SK-N-SH (cell line): Measurements from ENCODE around the gene PNKD. TPM values are rescaled to one million over a fixed set of nuclear protein-coding genes. Genes with fewer than 3 reads are reported as not detected.
A peak's percentile ranks its signal among the peaks of the same experiment; 100 is the strongest.

Experiments
- CTCF ChIA-PET: fragments of 300-600, 350-600 bp; formaldehyde crosslinking; extraction: SDS; loops from one replicate; lab custom pipeline; 2021; lab: Yijun Ruan, JAX
- POLR2A ChIA-PET: fragments of 350-600 bp; sonication (Branson Sonifier 250); formaldehyde crosslinking; extraction: SDS; loops from one replicate; lab custom pipeline; 2020; ENCODE audit warnings: antibody characterized with exemption, inconsistent platforms; lab: Yijun Ruan, JAX
- DNase-seq: peaks from one replicate; pipeline ENCODE4 v3.0.0; 2012
- H2AFZ ChIP-seq: fragments of 200-600 bp; sonication (generic); 2 replicates; pipeline ENCODE4 v1.8.1; 2016; ENCODE audit warnings: antibody characterized with exemption, mild to moderate bottlenecking, low read depth
- H3F3A ChIP-seq: fragments of 200-600 bp; sonication (generic); replicated peaks from 2 replicates; pipeline ENCODE3; 2016; ENCODE audit warnings: antibody characterized with exemption, mild to moderate bottlenecking; ENCODE audit not compliant: insufficient read depth
- H3K27ac ChIP-seq, 2 experiments: fragments of 200-500 bp in 1 of 2; fragments of 200-600 bp in 1 of 2; sonication (Bioruptor generic) in 1 of 2; sonication (generic), shearing (Covaris generic) in 1 of 2; 2 replicates each; pipeline versions ENCODE4 v1.5.1 to v1.6.1; 2014 to 2016; ENCODE audit warnings: low read depth in 2 of 2, inconsistent platforms in 1 of 2, low read length in 1 of 2, mild to moderate bottlenecking in 1 of 2, mixed read lengths in 1 of 2
- H3K27me3 ChIP-seq: fragments of 200-600 bp; sonication (generic), shearing (Covaris generic); 2 replicates; pipeline ENCODE4 v1.6.1; 2016; ENCODE audit warnings: mixed run types; ENCODE audit not compliant: insufficient read depth
- H3K36me3 ChIP-seq, 2 experiments: fragments of 200-500 bp in 1 of 2; fragments of 200-600 bp in 1 of 2; sonication (Bioruptor generic) in 1 of 2; sonication (generic) in 1 of 2; replicated peaks in 1 of 2; 2 replicates each; pipeline versions ENCODE3 to v1.5.1; 2014 to 2016; ENCODE audit warnings: low read length in 1 of 2, mild to moderate bottlenecking in 1 of 2; ENCODE audit not compliant: insufficient read depth in 2 of 2, control insufficient read depth in 1 of 2
- H3K4me1 ChIP-seq, 2 experiments: fragments of 200-500 bp in 1 of 2; fragments of 200-600 bp in 1 of 2; sonication (Bioruptor generic) in 1 of 2; sonication (generic), shearing (Covaris generic) in 1 of 2; 2 replicates each; pipeline versions ENCODE4 v1.5.1 to v1.6.1; 2014 to 2016; ENCODE audit warnings: low read depth in 1 of 2, low read length in 1 of 2, mixed run types in 1 of 2; ENCODE audit not compliant: insufficient read depth in 2 of 2, control insufficient read depth in 1 of 2
- H3K4me2 ChIP-seq: fragments of 200-600 bp; sonication (generic), shearing (Covaris generic); 2 replicates; pipeline ENCODE4 v1.6.1; 2017; ENCODE audit warnings: mixed run types
- H3K4me3 ChIP-seq, 2 experiments: fragments of 200-500 bp in 1 of 2; fragments of 200-600 bp in 1 of 2; sonication (Bioruptor generic) in 1 of 2; sonication (generic), shearing (Covaris generic) in 1 of 2; 2 replicates each; pipeline versions ENCODE4 v1.5.1 to v1.8.1; 2014 to 2016; ENCODE audit warnings: low read depth in 2 of 2, inconsistent platforms in 1 of 2, low read length in 1 of 2, mild to moderate bottlenecking in 1 of 2, mixed read lengths in 1 of 2, moderate library complexity in 1 of 2
- H3K79me2 ChIP-seq: fragments of 200-600 bp; sonication (generic); 2 replicates; pipeline ENCODE4 v1.8.1; 2017; ENCODE audit warnings: mild to moderate bottlenecking; ENCODE audit not compliant: insufficient read depth
- H3K9ac ChIP-seq: fragments of 200-600 bp; sonication (generic); 2 replicates; pipeline ENCODE4 v1.6.1; 2017; ENCODE audit warnings: mixed run types
- H3K9me2 ChIP-seq: fragments of 200-600 bp; sonication (generic); 2 replicates; pipeline ENCODE4 v1.6.1; 2017; ENCODE audit warnings: mixed run types
- H3K9me3 ChIP-seq: fragments of 200-600 bp; sonication (generic); 2 replicates; pipeline ENCODE4 v1.6.1; 2017; ENCODE audit warnings: mixed run types, mild to moderate bottlenecking, moderate library complexity
- H4K20me1 ChIP-seq: fragments of 200-600 bp; sonication (generic); 2 replicates; pipeline ENCODE4 v1.6.1; 2017; ENCODE audit warnings: mild to moderate bottlenecking, mixed run types; ENCODE audit not compliant: insufficient read depth
- CHD2 ChIP-seq: fragments of 150-350 bp; IDR thresholded peaks from 2 replicates; pipeline ENCODE4 v1.6.1; 2018; ENCODE audit warnings: low read length; ENCODE audit not compliant: partially characterized antibody
- FOSL2 ChIP-seq: IDR thresholded peaks from 2 replicates; pipeline ENCODE4 v1.4.0; 2012; ENCODE audit warnings: low read depth, mild to moderate bottlenecking, moderate library complexity, borderline replicate concordance
- FOXJ3 ChIP-seq: sonication (generic); formaldehyde crosslinking; IDR thresholded peaks from 2 replicates; pipeline ENCODE4 v1.5.1; 2020; ENCODE audit warnings: mild to moderate bottlenecking, missing genetic modification reagents
- FOXM1 ChIP-seq: IDR thresholded peaks from 2 replicates; pipeline ENCODE4 v1.4.0; 2012; ENCODE audit warnings: low read depth, mild to moderate bottlenecking
- GABPA ChIP-seq: IDR thresholded peaks from 2 replicates; pipeline ENCODE4 v1.4.0; 2012; ENCODE audit warnings: low read depth, mild to moderate bottlenecking
- GATA2 ChIP-seq: sonication (generic); formaldehyde crosslinking; IDR thresholded peaks from 2 replicates; pipeline ENCODE4 v1.5.0; 2020; ENCODE audit warnings: mild to moderate bottlenecking, missing genetic modification reagents
- NFIC ChIP-seq: IDR thresholded peaks from 2 replicates; pipeline ENCODE4 v1.4.0; 2012; ENCODE audit warnings: borderline replicate concordance
- PBX3 ChIP-seq: IDR thresholded peaks from 2 replicates; pipeline ENCODE4; 2012
- POLR2AphosphoS5 ChIP-seq: IDR thresholded peaks from 2 replicates; pipeline ENCODE4 v1.6.1; 2012; ENCODE audit warnings: low read depth, low read length
- RAD21 ChIP-seq: IDR thresholded peaks from 2 replicates; pipeline ENCODE4 v1.6.1; 2012; ENCODE audit warnings: mild to moderate bottlenecking, low read length
- REST ChIP-seq: IDR thresholded peaks from 2 replicates; pipeline ENCODE4 v1.6.1; 2012; ENCODE audit warnings: mild to moderate bottlenecking, low read depth, low read length, moderate library complexity
- RXRA ChIP-seq: IDR thresholded peaks from 2 replicates; pipeline ENCODE4 v1.4.0; 2012; ENCODE audit warnings: low read depth, mild to moderate bottlenecking, borderline replicate concordance
- SMC3 ChIP-seq: IDR thresholded peaks from 2 replicates; pipeline ENCODE4 v1.6.1; 2012; ENCODE audit warnings: low read depth, low read length, improper control_type of control experiment
- TAF1 ChIP-seq: IDR thresholded peaks from 2 replicates; pipeline ENCODE4 v1.6.1; 2012; ENCODE audit warnings: low read depth, mild to moderate bottlenecking, low read length, moderate library complexity, borderline replicate concordance
- TCF12 ChIP-seq: IDR thresholded peaks from 2 replicates; pipeline ENCODE4 v1.4.0; 2012
- TEAD4 ChIP-seq: IDR thresholded peaks from 2 replicates; pipeline ENCODE4 v1.4.0; 2012; ENCODE audit warnings: mild to moderate bottlenecking, borderline replicate concordance; ENCODE audit not compliant: insufficient read depth
- USF1 ChIP-seq: IDR thresholded peaks from 2 replicates; pipeline ENCODE4 v1.4.0; 2012; ENCODE audit warnings: low read depth, borderline replicate concordance
- ZBTB33 ChIP-seq: IDR thresholded peaks from 2 replicates; pipeline ENCODE4 v1.4.0; 2012; ENCODE audit warnings: low read depth, borderline replicate concordance
- WGBS: methylation state at CpG from one replicate; pipeline ENCODE4 v1.1.6; 2017; ENCODE audit warnings: low lambda C conversion rate; 5-methylcytosine and 5-hydroxymethylcytosine counted together
- polyA plus RNA-seq, 3 experiments: library from polyadenylated mRNA; depleted of rRNA; stranded (reverse); fragments of >200 nt; gene quantifications; 2 replicates each; pipeline ENCODE4 v1.2.3, GENCODE V29; 2012

PNKD gene
- polyA plus RNA-seq, 1 of the 3 experiments (the other 2 are of a cell fraction): 101 TPM

- Histone ChIP-seq H3K36me3 (peaks cover 34 to 42% of the 10 kb centered on the region in 2 experiments), H3K79me2 (peaks cover 5% of the 10 kb centered on the region; the same call in 1 of the 2 replicates), H3K27ac (peak overlapping the region in 1 of 2 experiments; percentile 22; a peak in 2 of 4 replicates)
Measured at GRCh38 chr2:218255446-218255845, 14.9 kb upstream of the PNKD start.

More at GRCh38 chr2:218255446-218255845, 14.9 kb upstream of the PNKD start:
- Histone ChIP-seq H3K4me2 (no peak overlapping the region), H3K27me3 (no peaks in the 10 kb centered on the region), H3K9ac (no peak overlapping the region), H3K9me3 (no peaks in the 10 kb centered on the region), H2AFZ (no peak overlapping the region)
- no peak for DNase-seq
- CTCF ChIA-PET: interaction anchor here (0.6 to 3.0 kb wide), 2 partner anchors 17 to 25 kb away, joined by 3 to 8 read pairs; no protein-coding TSS in a partner anchor
- no peak for TF ChIP-seq FOXM1
- no peak for TF ChIP-seq ZBTB33
- TF ChIP-seq RAD21: no peak
- TF ChIP-seq SMC3: no peak
- TF ChIP-seq REST: no peak
- no peak for TF ChIP-seq FOXJ3
- no peak for TF ChIP-seq TCF12
- TF ChIP-seq POLR2AphosphoS5: no peak
- no peak for TF ChIP-seq TAF1
- TF ChIP-seq RXRA: no peak
- no peak for TF ChIP-seq USF1
- TF ChIP-seq CHD2: no peak
- no peak for TF ChIP-seq FOSL2
- TF ChIP-seq TEAD4: no peak
- TF ChIP-seq GATA2 (CRISPR knock-in tag): no peak
- no peak for TF ChIP-seq NFIC
- TF ChIP-seq GABPA: no peak
- TF ChIP-seq PBX3: no peak
- TF ChIP-seq, all 33 proteins: peak for 0
- H4K20me1 ChIP-seq: no peaks in the 10 kb centered on the region
- POLR2A ChIA-PET: no interaction called here
- peaks cover 11 to 21% of the 10 kb centered on the region in 2 experiments for H3K4me1 ChIP-seq
- H3F3A ChIP-seq: peaks cover 66% of the 10 kb centered on the region
- WGBS: 64% methylated on average over 6 of the region's 6 CpGs
- no peaks in the 10 kb centered on the region for H3K9me2 ChIP-seq
- H3K4me3 ChIP-seq: no peak overlapping the region
